Endothelial cell of umbilical vein (primary cell): ENCODE measurements around the gene MYO5B. TPM values are rescaled to one million over a fixed set of nuclear protein-coding genes. Genes with fewer than 3 reads are reported as not detected.

Experiments used
- BruUV-seq: library from RNA; stranded (reverse); fragments of 400-500 nt; replicated peaks from 2 replicates; lab custom pipeline; 2021; lab: Mats Ljungman, UMichigan
- CTCF ChIA-PET: fragments of 300-600, 350-600 bp; sonication (Branson Sonifier 250); formaldehyde crosslinking; loops from one replicate; lab custom pipeline; 2021; ENCODE audit warnings: antibody characterized with exemption, inconsistent platforms; lab: Charles Lee
- POLR2A ChIA-PET: fragments of 300-600, 350-600 bp; sonication (Branson Sonifier 250); formaldehyde crosslinking; loops from one replicate; lab custom pipeline; 2021; ENCODE audit warnings: antibody characterized with exemption, inconsistent platforms; lab: Charles Lee
- DNase-seq: peaks from one replicate; pipeline ENCODE4 v3.0.0-alpha.2; 2011; ENCODE audit warnings: low read depth, low spot score
- FAIRE-seq: peaks from 2 replicates; lab custom pipeline; 2011; peaks lifted over from hg19 to GRCh38; lab: Jason Lieb, UNC
- H2AFZ ChIP-seq: 2 replicates; pipeline ENCODE4 v1.6.0; 2012; ENCODE audit warnings: low read depth, low read length, control low read depth, inconsistent platforms
- H3K27ac ChIP-seq: 2 replicates; pipeline ENCODE4 v1.5.1; 2011; ENCODE audit warnings: low read depth, mild to moderate bottlenecking, control low read depth, low read length, moderate library complexity; ENCODE audit not compliant: insufficient read depth
- H3K27me3 ChIP-seq, 2 experiments: 2 replicates each; pipeline versions ENCODE4 v1.6.0 to v1.6.1; 2011; ENCODE audit warnings: low read length in 2 of 2, mixed read lengths in 1 of 2; ENCODE audit not compliant: control insufficient read depth in 2 of 2, insufficient read depth in 2 of 2
- H3K36me3 ChIP-seq, 2 experiments: 2 replicates in 1 of 2; 3 replicates in 1 of 2; pipeline ENCODE4 v1.5.1; 2011; ENCODE audit warnings: low read length in 2 of 2, mild to moderate bottlenecking in 1 of 2, moderate library complexity in 1 of 2; ENCODE audit not compliant: control insufficient read depth in 2 of 2, insufficient read depth in 2 of 2; ENCODE audit errors: extremely low read depth in 1 of 2
- H3K4me1 ChIP-seq: 3 replicates; pipeline ENCODE4 v1.5.1; 2011; ENCODE audit warnings: mild to moderate bottlenecking, low read length; ENCODE audit not compliant: control insufficient read depth, insufficient read depth; ENCODE audit errors: extremely low read depth
- H3K4me2 ChIP-seq: 2 replicates; pipeline ENCODE4 v1.6.1; 2011; ENCODE audit warnings: low read length, control low read depth, mixed read lengths; ENCODE audit not compliant: insufficient read depth
- H3K4me3 ChIP-seq, 3 experiments: fragments of 200-600 bp in 1 of 3; sonication (generic), shearing (Covaris generic) in 1 of 3; replicated peaks in 1 of 3; 2 replicates each; pipeline ENCODE4 v1.5.1; 2011 to 2016; ENCODE audit warnings: control low read depth in 3 of 3, low read length in 3 of 3, mild to moderate bottlenecking in 2 of 3, inconsistent platforms in 1 of 3, low read depth in 1 of 3, moderate library complexity in 1 of 3; ENCODE audit not compliant: insufficient read depth in 1 of 3
- H3K79me2 ChIP-seq: 2 replicates; pipeline ENCODE4 v1.6.0; 2012; ENCODE audit warnings: low read length, inconsistent platforms; ENCODE audit not compliant: control insufficient read depth, insufficient read depth
- H3K9ac ChIP-seq: replicated peaks from 2 replicates; pipeline ENCODE3; 2011; ENCODE audit warnings: low read length, control low read depth; ENCODE audit not compliant: insufficient read depth; ENCODE audit errors: extremely low read depth
- H3K9me1 ChIP-seq: replicated peaks from 3 replicates; pipeline ENCODE4 v1.6.0; 2011; ENCODE audit warnings: mild to moderate bottlenecking, low read length; ENCODE audit not compliant: control insufficient read depth, insufficient read depth; ENCODE audit errors: extremely low read depth
- H3K9me3 ChIP-seq: replicated peaks from 2 replicates; pipeline ENCODE4 v1.5.1; 2012; ENCODE audit warnings: low read length, inconsistent platforms; ENCODE audit not compliant: control insufficient read depth, insufficient read depth
- H4K20me1 ChIP-seq: replicated peaks from 2 replicates; pipeline ENCODE3; 2011; ENCODE audit warnings: mild to moderate bottlenecking, low read length; ENCODE audit not compliant: control insufficient read depth, insufficient read depth; ENCODE audit errors: extremely low read depth
- EZH2 ChIP-seq: IDR thresholded peaks from 2 replicates; pipeline ENCODE4 v1.6.1; 2012; ENCODE audit warnings: borderline replicate concordance, low read depth, mild to moderate bottlenecking, moderate library complexity, low read length, inconsistent platforms; ENCODE audit not compliant: severe bottlenecking
- FOS ChIP-seq: IDR thresholded peaks from 2 replicates; pipeline ENCODE4 v1.6.1; 2011; ENCODE audit warnings: mild to moderate bottlenecking, low read length, moderate library complexity, borderline replicate concordance; ENCODE audit not compliant: insufficient read depth
- GATA2 ChIP-seq: IDR thresholded peaks from 2 replicates; pipeline ENCODE4 v1.7.0; 2011; ENCODE audit warnings: low read depth, mild to moderate bottlenecking, moderate library complexity, mixed read lengths, low read length; ENCODE audit not compliant: insufficient read length, insufficient read depth
- JUN ChIP-seq: IDR thresholded peaks from 2 replicates; pipeline ENCODE4 v1.6.1; 2011; ENCODE audit warnings: borderline replicate concordance, low read depth; ENCODE audit not compliant: insufficient read length, insufficient read depth
- MYC ChIP-seq: IDR thresholded peaks from one replicate; pipeline ENCODE4 v1.6.1; 2011; ENCODE audit warnings: mild to moderate bottlenecking, low read depth, low read length
- POLR2A ChIP-seq: IDR thresholded peaks from 2 replicates; pipeline ENCODE4 v1.6.1; 2012; ENCODE audit warnings: low read depth, mild to moderate bottlenecking, control low read depth, low read length
- POLR2AphosphoS5 ChIP-seq: IDR thresholded peaks from 2 replicates; pipeline ENCODE4 v1.6.1; 2012; ENCODE audit warnings: low read depth, mild to moderate bottlenecking, control low read depth, low read length, moderate library complexity; ENCODE audit not compliant: insufficient read depth
- dilution Hi-C: fragments of 300-500 bp; cut with MboI; formaldehyde crosslinking; loops from one replicate; pipeline ENCODE4 v1.15.0; 2019; ENCODE audit warnings: low sequenced_read_pairs; ENCODE audit not compliant: extremely low pct_ligation_motif_present
- intact Hi-C: fragments of 100-400 bp; cut with micrococcal nuclease; formaldehyde crosslinking; loops from one replicate; pipeline ENCODE4 v1.10.0; 2022
- polyA plus RNA-seq, 4 experiments: library from polyadenylated mRNA; depleted of rRNA in 3 of 4; stranded (reverse) in 3 of 4; unstranded in 1 of 4; fragments of >200 nt; gene quantifications; 2 replicates each; pipeline versions ENCODE4 v1.2.1 to v1.2.3, GENCODE V29; 2011 to 2012; ENCODE audit warnings: missing spikeins in 1 of 4
- total RNA-seq: library from RNA; stranded (reverse); gene quantifications from 2 replicates; pipeline ENCODE4 v1.2.3, GENCODE V29; 2021
- TF ChIP-seq, protein P1 (sequence below), 2 donors: IDR thresholded peaks; 1 replicate in 1 of 2; 2 replicates in 1 of 2; pipeline ENCODE4 v1.5.1; 2011; ENCODE audit warnings: low read length in 2 of 2, mild to moderate bottlenecking in 2 of 2, moderate library complexity in 2 of 2, control low read depth in 1 of 2, inconsistent platforms in 1 of 2, low read depth in 1 of 2; ENCODE audit not compliant: insufficient read depth in 1 of 2; ENCODE audit errors: extremely low read depth in 1 of 2
- TF ChIP-seq, protein P2 (sequence below): IDR thresholded peaks from 2 replicates; pipeline ENCODE4 v1.6.1; 2011; ENCODE audit not compliant: insufficient read depth, insufficient read length

The MYO5B gene
- total and polyA plus RNA-seq, 2 donors (not counting 3 experiments of a cell fraction or from before 2014, with no cell fraction given) = 0.54 to 1.1 TPM

DNA sequence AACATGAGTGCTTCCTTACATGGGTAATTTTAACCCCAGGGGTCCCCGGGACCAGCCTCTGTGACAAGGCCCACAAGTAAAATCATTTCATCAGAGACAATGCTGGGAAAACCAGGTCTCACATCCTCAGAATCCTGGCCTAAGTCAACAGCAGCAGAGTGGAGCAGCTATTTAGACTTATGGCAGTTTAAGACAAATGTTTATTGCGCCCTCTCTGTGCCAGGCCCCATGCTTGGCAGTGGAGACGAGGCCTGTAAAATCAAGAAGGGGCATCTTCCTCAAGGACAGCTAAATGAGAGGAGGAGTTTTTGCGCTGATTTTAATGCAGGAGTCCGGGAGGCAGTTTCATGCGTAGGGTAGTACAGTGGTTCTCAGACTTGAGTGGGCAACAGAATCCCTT lies 325.6 kb downstream of the MYO5B start:
- intact Hi-C loops (no loop called here), dilution Hi-C loops (loop anchor here (25.0 kb wide), 1 partner anchor 357 kb away; no protein-coding TSS in a partner anchor)
- no TSS peak for BruUV-seq
- H2AFZ ChIP-seq = no peak overlapping the region
- H3K4me3 ChIP-seq = no peak overlapping the region
- ChIA-PET POLR2A (no interaction called here), CTCF (interaction anchor here (1.0 to 2.3 kb wide), 2 partner anchors 10 to 488 kb away, joined by 3 to 14 read pairs; no protein-coding TSS in a partner anchor)
- H3K4me1 ChIP-seq = no peaks in the 10 kb centered on the region
- TF ChIP-seq EZH2 (no peak), POLR2A (no peak), POLR2AphosphoS5 (no peak), JUN (no peak), GATA2 (no peak), FOS (no peak), MYC (no peak)
- TF ChIP-seq, protein P1, sequence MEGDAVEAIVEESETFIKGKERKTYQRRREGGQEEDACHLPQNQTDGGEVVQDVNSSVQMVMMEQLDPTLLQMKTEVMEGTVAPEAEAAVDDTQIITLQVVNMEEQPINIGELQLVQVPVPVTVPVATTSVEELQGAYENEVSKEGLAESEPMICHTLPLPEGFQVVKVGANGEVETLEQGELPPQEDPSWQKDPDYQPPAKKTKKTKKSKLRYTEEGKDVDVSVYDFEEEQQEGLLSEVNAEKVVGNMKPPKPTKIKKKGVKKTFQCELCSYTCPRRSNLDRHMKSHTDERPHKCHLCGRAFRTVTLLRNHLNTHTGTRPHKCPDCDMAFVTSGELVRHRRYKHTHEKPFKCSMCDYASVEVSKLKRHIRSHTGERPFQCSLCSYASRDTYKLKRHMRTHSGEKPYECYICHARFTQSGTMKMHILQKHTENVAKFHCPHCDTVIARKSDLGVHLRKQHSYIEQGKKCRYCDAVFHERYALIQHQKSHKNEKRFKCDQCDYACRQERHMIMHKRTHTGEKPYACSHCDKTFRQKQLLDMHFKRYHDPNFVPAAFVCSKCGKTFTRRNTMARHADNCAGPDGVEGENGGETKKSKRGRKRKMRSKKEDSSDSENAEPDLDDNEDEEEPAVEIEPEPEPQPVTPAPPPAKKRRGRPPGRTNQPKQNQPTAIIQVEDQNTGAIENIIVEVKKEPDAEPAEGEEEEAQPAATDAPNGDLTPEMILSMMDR (IDR thresholded peaks at IDR 0.05; ENCODE audit: extremely low read depth in 1 of 2, insufficient read depth in 1 of 2, low read depth in 1 of 2, low read length in 2 of 2) = no peak
- TF ChIP-seq, protein P2, sequence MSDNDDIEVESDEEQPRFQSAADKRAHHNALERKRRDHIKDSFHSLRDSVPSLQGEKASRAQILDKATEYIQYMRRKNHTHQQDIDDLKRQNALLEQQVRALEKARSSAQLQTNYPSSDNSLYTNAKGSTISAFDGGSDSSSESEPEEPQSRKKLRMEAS = no peak
- H3K79me2 ChIP-seq = no peaks in the 10 kb centered on the region
- H3K9me1 ChIP-seq = no peaks in the 10 kb centered on the region
- DNase-seq = no peak
- H3K36me3 ChIP-seq = no peaks in the 10 kb centered on the region
- H3K9ac ChIP-seq = no peak overlapping the region
- no peaks in the 10 kb centered on the region for H3K9me3 ChIP-seq
- H3K27ac ChIP-seq = no peak overlapping the region
- peaks cover 8 to 13% of the 10 kb centered on the region in 2 experiments for H3K27me3 ChIP-seq
- FAIRE-seq = no peak
- no peaks in the 10 kb centered on the region for H4K20me1 ChIP-seq
- no peak overlapping the region for H3K4me2 ChIP-seq
